Ascending aorta (tissue), 2 donors: ENCODE results near the gene WDR64. TPM values are rescaled to one million over a fixed set of nuclear protein-coding genes. Genes with fewer than 3 reads are reported as not detected.

Experiments used
- DNase-seq, 2 donors: peaks; one replicate each; pipeline ENCODE4 v3.0.0-alpha.2; 2019; ENCODE audit warnings: low spot score in 2 of 2
- H3K27ac ChIP-seq, 2 donors: fragments of 200-600 bp; sonication (generic); one replicate each; pipeline ENCODE4 v1.5.1; 2016 to 2017; ENCODE audit warnings: mild to moderate bottlenecking in 1 of 2
- H3K27me3 ChIP-seq: fragments of 200-600 bp; sonication (generic); one replicate; pipeline ENCODE4 v1.5.1; 2017
- H3K36me3 ChIP-seq, 2 donors: fragments of 200-600 bp; sonication (generic); one replicate each; pipeline ENCODE4 v1.5.1; 2016
- H3K4me1 ChIP-seq, 2 donors: fragments of 200-600 bp; sonication (generic); one replicate each; pipeline ENCODE4 v1.5.1; 2016 to 2017; ENCODE audit warnings: mild to moderate bottlenecking in 1 of 2
- H3K4me3 ChIP-seq, 2 donors: fragments of 200-600 bp; sonication (generic); one replicate each; pipeline ENCODE4 v1.5.1; 2016 to 2017; ENCODE audit warnings: mild to moderate bottlenecking in 1 of 2
- H3K9me3 ChIP-seq, 2 donors: fragments of 200-600 bp; sonication (generic); one replicate each; pipeline ENCODE4 v1.5.1; 2016
- intact Hi-C: fragments of 100-400 bp; cut with DNase I; formaldehyde crosslinking; loops from one replicate; pipeline ENCODE4 v1.15.1; 2023
- total RNA-seq: library from RNA; depleted of rRNA; stranded (reverse); fragments of >200 nt; gene quantifications from one replicate; pipeline ENCODE4 v1.1.0, GENCODE V29; 2016
- TF ChIP-seq, protein P1 (sequence below), 3 experiments: fragments of 200-600 bp in 2 of 3; fragments of 450-650 bp in 1 of 3; sonication (generic) in 2 of 3; IDR thresholded peaks; one replicate each; pipeline ENCODE4 v1.5.1; 2016 to 2019; ENCODE audit warnings: antibody characterized with exemption in 3 of 3, mild to moderate bottlenecking in 1 of 3, moderate library complexity in 1 of 3

The WDR64 gene
- total RNA-seq, 1 donor from 2014 or later: not detected

DNA sequence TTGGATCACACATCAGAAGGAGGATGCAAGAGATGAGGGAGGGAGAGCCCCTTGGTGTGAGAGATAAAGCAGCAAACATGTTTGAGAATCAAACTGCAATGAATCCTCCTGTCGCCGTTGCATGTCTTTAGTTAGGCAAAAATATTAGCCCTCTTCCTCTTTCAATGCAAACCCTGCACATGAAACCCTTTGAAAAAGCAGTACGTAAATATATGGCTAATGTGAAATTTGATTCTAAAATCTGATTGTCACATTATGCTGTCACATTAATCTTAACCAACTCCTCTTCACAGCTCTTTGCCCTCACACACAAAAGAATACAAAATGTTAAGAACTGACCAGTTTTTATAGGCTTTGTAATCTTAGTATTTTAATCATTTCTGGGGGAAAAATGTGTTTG is 63.4 kb downstream of the WDR64 start:
- Histone ChIP-seq H3K27me3 (no peaks in the 10 kb centered on the region), H3K4me1 (no peaks in the 10 kb centered on the region), H3K27ac (no peak overlapping the region), H3K4me3 (no peak overlapping the region), H3K36me3 (no peaks in the 10 kb centered on the region), H3K9me3 (no peaks in the 10 kb centered on the region)
- intact Hi-C loops: no loop called here
- DNase-seq: no peak
- TF ChIP-seq, protein P1, sequence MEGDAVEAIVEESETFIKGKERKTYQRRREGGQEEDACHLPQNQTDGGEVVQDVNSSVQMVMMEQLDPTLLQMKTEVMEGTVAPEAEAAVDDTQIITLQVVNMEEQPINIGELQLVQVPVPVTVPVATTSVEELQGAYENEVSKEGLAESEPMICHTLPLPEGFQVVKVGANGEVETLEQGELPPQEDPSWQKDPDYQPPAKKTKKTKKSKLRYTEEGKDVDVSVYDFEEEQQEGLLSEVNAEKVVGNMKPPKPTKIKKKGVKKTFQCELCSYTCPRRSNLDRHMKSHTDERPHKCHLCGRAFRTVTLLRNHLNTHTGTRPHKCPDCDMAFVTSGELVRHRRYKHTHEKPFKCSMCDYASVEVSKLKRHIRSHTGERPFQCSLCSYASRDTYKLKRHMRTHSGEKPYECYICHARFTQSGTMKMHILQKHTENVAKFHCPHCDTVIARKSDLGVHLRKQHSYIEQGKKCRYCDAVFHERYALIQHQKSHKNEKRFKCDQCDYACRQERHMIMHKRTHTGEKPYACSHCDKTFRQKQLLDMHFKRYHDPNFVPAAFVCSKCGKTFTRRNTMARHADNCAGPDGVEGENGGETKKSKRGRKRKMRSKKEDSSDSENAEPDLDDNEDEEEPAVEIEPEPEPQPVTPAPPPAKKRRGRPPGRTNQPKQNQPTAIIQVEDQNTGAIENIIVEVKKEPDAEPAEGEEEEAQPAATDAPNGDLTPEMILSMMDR (IDR thresholded peaks at IDR 0.05): no peak

GRCh38 chr1:241715956-241716355 is 63.9 kb downstream of the WDR64 start:
- no peak overlapping the region for H3K4me3 ChIP-seq
- H3K36me3 ChIP-seq: no peaks in the 10 kb centered on the region
- H3K27ac ChIP-seq: no peak overlapping the region
- intact Hi-C loops: no loop called here
- DNase-seq: no peak
- no peaks in the 10 kb centered on the region for H3K9me3 ChIP-seq
- no peaks in the 10 kb centered on the region for H3K4me1 ChIP-seq
- TF ChIP-seq, protein P1 (IDR thresholded peaks at IDR 0.05): no peak
- H3K27me3 ChIP-seq: no peaks in the 10 kb centered on the region

DNA sequence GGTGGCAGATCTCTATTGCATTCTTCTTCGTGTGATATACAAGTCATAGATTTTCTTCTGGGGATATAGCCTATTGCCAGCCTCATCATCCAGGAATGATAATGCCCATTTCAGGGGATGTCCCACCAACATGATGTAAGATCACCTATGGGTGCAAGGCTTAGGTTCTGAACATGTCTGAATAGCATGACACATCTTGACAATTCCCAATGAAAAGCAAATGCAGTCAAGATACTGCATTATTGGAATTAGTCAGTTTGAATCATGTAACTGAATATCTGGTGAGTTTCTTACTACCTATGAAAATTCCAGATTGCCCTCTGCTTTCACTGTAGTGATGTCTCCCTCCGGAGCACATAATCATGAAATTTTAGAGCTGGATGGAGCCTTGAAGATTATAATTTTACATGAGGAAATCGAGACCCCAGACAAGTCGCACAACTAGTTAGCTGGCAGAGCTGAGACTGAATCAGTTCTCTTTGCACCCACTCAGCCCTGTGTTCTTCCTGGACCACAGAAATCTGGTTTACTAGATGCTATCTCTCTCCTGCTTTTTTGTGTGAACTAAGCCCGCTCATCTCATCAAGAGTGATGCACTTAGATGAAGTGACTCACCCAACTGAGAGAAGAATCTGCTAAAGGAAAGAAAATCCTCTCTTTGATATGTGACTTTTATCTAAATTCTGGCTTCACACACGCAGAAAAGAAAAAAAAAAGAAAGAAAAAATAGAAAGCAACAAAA is 65.0 kb downstream of the WDR64 start:
- intact Hi-C loops: no loop called here
- DNase-seq: no peak

DNA sequence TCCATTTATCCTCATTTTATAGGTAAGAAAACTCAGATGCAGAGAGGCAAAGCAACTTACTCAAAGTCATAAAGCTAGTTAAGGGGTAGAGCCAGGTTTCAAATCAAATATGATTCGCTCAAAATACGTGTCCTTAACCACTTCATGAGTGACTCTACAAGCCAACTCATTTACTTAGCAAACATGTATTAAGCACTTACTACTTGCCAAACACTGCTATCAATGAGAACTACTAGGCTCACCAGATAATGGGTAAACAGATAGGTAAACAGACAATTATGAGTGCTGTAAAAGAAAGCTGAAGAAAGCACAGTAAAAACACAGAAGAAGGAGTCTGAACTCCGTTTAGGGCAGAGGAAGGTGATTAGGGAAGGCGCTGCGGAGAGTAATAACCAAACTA is 65.9 kb downstream of the WDR64 start:
- Histone ChIP-seq H3K36me3 (no peaks in the 10 kb centered on the region), H3K27ac (no peak overlapping the region), H3K4me1 (no peaks in the 10 kb centered on the region), H3K4me3 (no peak overlapping the region), H3K9me3 (no peaks in the 10 kb centered on the region), H3K27me3 (no peaks in the 10 kb centered on the region)
- DNase-seq: no peak
- intact Hi-C loops: no loop called here
- TF ChIP-seq, protein P1 (IDR thresholded peaks at IDR 0.05): no peak

More for the DNA sequence above, 65.0 kb downstream of the WDR64 start:
- Histone ChIP-seq H3K27me3 (no peaks in the 10 kb centered on the region), H3K9me3 (no peaks in the 10 kb centered on the region), H3K36me3 (no peaks in the 10 kb centered on the region), H3K4me1 (no peaks in the 10 kb centered on the region), H3K27ac (no peak overlapping the region), H3K4me3 (no peak overlapping the region)
- TF ChIP-seq, protein P1 (IDR thresholded peaks at IDR 0.05): no peak

DNA sequence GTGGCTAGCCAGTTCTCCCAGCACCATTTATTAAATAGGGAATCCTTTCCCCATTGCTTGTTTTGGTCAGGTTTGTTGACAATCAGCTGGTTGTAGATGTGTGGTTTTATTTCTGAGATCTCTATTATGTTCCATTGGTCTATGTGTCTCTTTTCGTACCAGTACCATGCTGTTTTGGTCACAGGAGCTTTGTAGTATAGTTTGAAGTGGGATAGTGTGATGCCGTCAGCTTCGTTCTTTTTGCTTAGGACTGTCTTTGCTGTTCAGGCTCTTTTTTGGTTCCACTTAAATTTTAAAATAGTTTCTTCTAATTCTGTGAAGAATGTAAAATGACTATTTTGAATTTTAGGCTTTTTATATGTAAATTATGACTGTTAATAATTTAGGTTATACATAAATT is 68.9 kb downstream of the WDR64 start:
- H3K27ac ChIP-seq: no peak overlapping the region

More for the DNA sequence above, 68.9 kb downstream of the WDR64 start:
- no peaks in the 10 kb centered on the region for H3K9me3 ChIP-seq
- TF ChIP-seq, protein P1 (IDR thresholded peaks at IDR 0.05): no peak
- no peaks in the 10 kb centered on the region for H3K4me1 ChIP-seq
- H3K4me3 ChIP-seq: no peak overlapping the region
- H3K27me3 ChIP-seq: no peaks in the 10 kb centered on the region
- intact Hi-C loops: no loop called here
- no peaks in the 10 kb centered on the region for H3K36me3 ChIP-seq
- DNase-seq: no peak
